HepG2 (cell line): Measurements from ENCODE around the gene TENT5A. TPM values are rescaled to one million over a fixed set of nuclear protein-coding genes. Genes with fewer than 3 reads are reported as not detected.
A peak's percentile ranks its signal among the peaks of the same experiment; 100 is the strongest.

Experiments
- FLYWCH1 ChIP-seq: sonication (generic); formaldehyde crosslinking; IDR thresholded peaks from 2 replicates; pipeline ENCODE4 v1.8.1; 2023; ENCODE audit warnings: mild to moderate bottlenecking, missing genetic modification reagents
- PCBP2 ChIP-seq: fragments of 200-400 bp; formaldehyde crosslinking; optimal IDR thresholded peaks from 2 replicates; pipeline ENCODE3; 2018; ENCODE audit warnings: low read length, low read depth; ENCODE audit not compliant: poor library complexity, severe bottlenecking
- RFXAP ChIP-seq: sonication (generic); formaldehyde crosslinking; IDR thresholded peaks from 2 replicates; pipeline ENCODE4 v1.4.0; 2020; ENCODE audit warnings: missing genetic modification reagents, borderline replicate concordance
- ZFP36L2 ChIP-seq: sonication (generic); formaldehyde crosslinking; IDR thresholded peaks from 2 replicates; pipeline ENCODE4 v1.4.0; 2020; ENCODE audit warnings: missing genetic modification reagents
- ZFYVE20 ChIP-seq: sonication (generic); formaldehyde crosslinking; IDR thresholded peaks from 2 replicates; pipeline ENCODE4 v1.8.0; 2023; ENCODE audit warnings: low read depth, mild to moderate bottlenecking, moderate library complexity, missing genetic modification reagents, borderline replicate concordance
- ZNF20 ChIP-seq: sonication (generic); formaldehyde crosslinking; IDR thresholded peaks from 2 replicates; pipeline ENCODE4 v1.4.0; 2020; ENCODE audit warnings: mild to moderate bottlenecking, moderate library complexity, missing genetic modification reagents
- ZNF224 ChIP-seq: sonication (generic); formaldehyde crosslinking; IDR thresholded peaks from 2 replicates; pipeline ENCODE4 v1.5.0; 2020; ENCODE audit warnings: mild to moderate bottlenecking, missing genetic modification reagents
- ZNF563 ChIP-seq: sonication (generic); formaldehyde crosslinking; IDR thresholded peaks from 2 replicates; pipeline ENCODE4 v1.8.0; 2022; ENCODE audit warnings: mild to moderate bottlenecking, moderate library complexity, missing genetic modification reagents
- ZNF572 ChIP-seq: sonication (generic); formaldehyde crosslinking; IDR thresholded peaks from 2 replicates; pipeline ENCODE4 v1.5.1; 2020; ENCODE audit warnings: mild to moderate bottlenecking, missing genetic modification reagents
- ZNF737 ChIP-seq: sonication (generic); formaldehyde crosslinking; IDR thresholded peaks from 2 replicates; pipeline ENCODE4 v1.5.0; 2020; ENCODE audit warnings: missing genetic modification reagents, mild to moderate bottlenecking, borderline replicate concordance
- polyA plus RNA-seq, 8 experiments: library from polyadenylated mRNA; depleted of rRNA in 3 of 8; stranded (reverse) in 7 of 8; unstranded in 1 of 8; fragments of >200 nt; fragmentation: Illumina TruSeq in 4 of 8; extraction: Trizol in 4 of 8; gene quantifications; 2 replicates each; pipeline versions ENCODE4 v1.2.1 to v1.2.3, GENCODE V29; 2011 to 2016; ENCODE audit warnings: low read depth in 4 of 8, missing spikeins in 1 of 8, mixed read lengths in 1 of 8; ENCODE audit not compliant: insufficient read depth in 1 of 8
- total RNA-seq, 5 experiments: library from RNA; depleted of rRNA; stranded (reverse); fragments of >200 nt; fragmentation: Illumina TruSeq; extraction: Trizol; gene quantifications; 2 replicates each; pipeline ENCODE4 v1.2.3, GENCODE V29; 2016; ENCODE audit warnings: low read depth in 1 of 5
- TF ChIP-seq, protein P1 (sequence below): sonication (generic); formaldehyde crosslinking; conservative IDR thresholded peaks from 2 replicates; pipeline ENCODE4 v1.8.1; 2023; ENCODE audit warnings: missing genetic modification reagents
- TF ChIP-seq, protein P2 (sequence below): sonication (generic); formaldehyde crosslinking; IDR thresholded peaks from 2 replicates; pipeline ENCODE4 v1.5.0; 2020; ENCODE audit warnings: missing genetic modification reagents
- TF ChIP-seq, protein P3 (sequence below): sonication (generic); formaldehyde crosslinking; IDR thresholded peaks from 2 replicates; pipeline ENCODE4 v1.5.0; 2020; ENCODE audit warnings: missing genetic modification reagents
- TF ChIP-seq, protein P4 (sequence below): conservative IDR thresholded peaks from 2 replicates; pipeline ENCODE4 v1.6.1; 2018; ENCODE audit warnings: missing genetic modification reagents
- TF ChIP-seq, protein P5 (sequence below): sonication (generic); formaldehyde crosslinking; IDR thresholded peaks from 2 replicates; pipeline ENCODE4 v1.4.0; 2020; ENCODE audit warnings: mild to moderate bottlenecking, missing genetic modification reagents
- TF ChIP-seq, protein P6 (sequence below): sonication (generic); formaldehyde crosslinking; IDR thresholded peaks from 2 replicates; pipeline ENCODE4 v1.5.0; 2020; ENCODE audit warnings: missing genetic modification reagents
- TF ChIP-seq, protein P7 (sequence below): sonication (generic); formaldehyde crosslinking; IDR thresholded peaks from 2 replicates; pipeline ENCODE4 v1.8.0; 2022; ENCODE audit warnings: mild to moderate bottlenecking, missing genetic modification reagents; ENCODE audit not compliant: insufficient replicate concordance
- TF ChIP-seq, protein P8 (sequence below): sonication (generic); formaldehyde crosslinking; IDR thresholded peaks from 2 replicates; pipeline ENCODE4 v1.4.0; 2020; ENCODE audit warnings: mild to moderate bottlenecking, missing genetic modification reagents

Gene TENT5A
- total and polyA plus RNA-seq, 2 of the 13 experiments (the other 11 are each of a cell fraction or from before 2014, with no cell fraction given): 8.0 to 13.8 TPM

DNA sequence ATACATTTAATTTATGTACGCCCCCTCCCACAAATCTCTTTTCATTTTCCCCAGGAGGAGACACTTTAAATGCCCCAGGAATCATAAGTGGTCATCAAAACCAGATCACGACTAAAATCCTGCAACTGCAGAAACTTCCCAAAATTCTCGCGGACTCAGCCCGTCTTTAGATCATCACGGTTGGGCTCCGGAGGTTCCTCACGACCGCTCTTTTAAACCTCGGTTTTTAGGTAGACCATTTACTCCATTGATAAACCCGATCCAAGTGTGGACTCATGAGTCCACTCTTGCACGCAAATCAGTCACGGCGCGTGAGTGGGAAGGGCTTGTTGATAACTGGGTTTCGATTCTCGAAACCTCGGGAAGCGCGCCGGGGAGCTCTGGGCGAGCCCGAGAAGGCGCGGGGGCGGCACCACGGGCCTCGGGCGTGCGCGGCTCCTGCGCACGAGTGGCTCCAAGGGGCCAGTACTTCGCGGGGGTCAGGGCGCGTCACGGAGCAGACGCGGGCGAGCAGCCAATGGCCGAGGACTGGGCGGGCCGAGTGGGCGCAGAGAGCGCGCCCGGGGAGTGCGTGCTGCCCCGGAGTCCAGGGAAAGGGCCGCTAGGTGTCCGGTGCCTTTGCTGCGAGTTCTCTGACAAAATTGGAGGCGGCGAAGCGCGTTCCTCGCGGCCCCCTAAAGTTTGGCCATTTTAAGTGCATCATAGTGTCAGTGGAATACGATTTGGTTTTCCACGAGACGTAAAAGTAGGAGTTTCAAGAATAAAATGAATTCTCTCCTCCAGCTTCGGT lies 635 bp upstream of the TENT5A start (continued):
- TF ChIP-seq ZNF224 (CRISPR knock-in tag) (peak; percentile 83; the same call in 1 of the 2 replicates), ZNF572 (CRISPR knock-in tag) (no peak), FLYWCH1 (CRISPR knock-in tag) (peak; percentile 78; the same call in 1 of the 2 replicates), ZFYVE20 (peak; percentile 55; the same call in 1 of the 2 replicates), RFXAP (peak; percentile 89), ZFP36L2 (CRISPR knock-in tag) (no peak), ZNF737 (CRISPR knock-in tag) (no peak), PCBP2 (no peak), ZNF563 (peak; percentile 89), ZNF20 (no peak)
- TF ChIP-seq, protein P1, sequence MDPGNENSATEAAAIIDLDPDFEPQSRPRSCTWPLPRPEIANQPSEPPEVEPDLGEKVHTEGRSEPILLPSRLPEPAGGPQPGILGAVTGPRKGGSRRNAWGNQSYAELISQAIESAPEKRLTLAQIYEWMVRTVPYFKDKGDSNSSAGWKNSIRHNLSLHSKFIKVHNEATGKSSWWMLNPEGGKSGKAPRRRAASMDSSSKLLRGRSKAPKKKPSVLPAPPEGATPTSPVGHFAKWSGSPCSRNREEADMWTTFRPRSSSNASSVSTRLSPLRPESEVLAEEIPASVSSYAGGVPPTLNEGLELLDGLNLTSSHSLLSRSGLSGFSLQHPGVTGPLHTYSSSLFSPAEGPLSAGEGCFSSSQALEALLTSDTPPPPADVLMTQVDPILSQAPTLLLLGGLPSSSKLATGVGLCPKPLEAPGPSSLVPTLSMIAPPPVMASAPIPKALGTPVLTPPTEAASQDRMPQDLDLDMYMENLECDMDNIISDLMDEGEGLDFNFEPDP: 0 out of 2 replicates have a peak, but pooled peaks have one; percentile 17
- TF ChIP-seq, protein P2, sequence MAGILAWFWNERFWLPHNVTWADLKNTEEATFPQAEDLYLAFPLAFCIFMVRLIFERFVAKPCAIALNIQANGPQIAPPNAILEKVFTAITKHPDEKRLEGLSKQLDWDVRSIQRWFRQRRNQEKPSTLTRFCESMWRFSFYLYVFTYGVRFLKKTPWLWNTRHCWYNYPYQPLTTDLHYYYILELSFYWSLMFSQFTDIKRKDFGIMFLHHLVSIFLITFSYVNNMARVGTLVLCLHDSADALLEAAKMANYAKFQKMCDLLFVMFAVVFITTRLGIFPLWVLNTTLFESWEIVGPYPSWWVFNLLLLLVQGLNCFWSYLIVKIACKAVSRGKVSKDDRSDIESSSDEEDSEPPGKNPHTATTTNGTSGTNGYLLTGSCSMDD (CRISPR knock-in tag): 0 out of 2 replicates have a peak, but pooled peaks have one; percentile 27
- TF ChIP-seq, protein P3, sequence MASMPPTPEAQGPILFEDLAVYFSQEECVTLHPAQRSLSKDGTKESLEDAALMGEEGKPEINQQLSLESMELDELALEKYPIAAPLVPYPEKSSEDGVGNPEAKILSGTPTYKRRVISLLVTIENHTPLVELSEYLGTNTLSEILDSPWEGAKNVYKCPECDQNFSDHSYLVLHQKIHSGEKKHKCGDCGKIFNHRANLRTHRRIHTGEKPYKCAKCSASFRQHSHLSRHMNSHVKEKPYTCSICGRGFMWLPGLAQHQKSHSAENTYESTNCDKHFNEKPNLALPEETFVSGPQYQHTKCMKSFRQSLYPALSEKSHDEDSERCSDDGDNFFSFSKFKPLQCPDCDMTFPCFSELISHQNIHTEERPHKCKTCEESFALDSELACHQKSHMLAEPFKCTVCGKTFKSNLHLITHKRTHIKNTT (CRISPR knock-in tag): no peak
- TF ChIP-seq, protein P4, sequence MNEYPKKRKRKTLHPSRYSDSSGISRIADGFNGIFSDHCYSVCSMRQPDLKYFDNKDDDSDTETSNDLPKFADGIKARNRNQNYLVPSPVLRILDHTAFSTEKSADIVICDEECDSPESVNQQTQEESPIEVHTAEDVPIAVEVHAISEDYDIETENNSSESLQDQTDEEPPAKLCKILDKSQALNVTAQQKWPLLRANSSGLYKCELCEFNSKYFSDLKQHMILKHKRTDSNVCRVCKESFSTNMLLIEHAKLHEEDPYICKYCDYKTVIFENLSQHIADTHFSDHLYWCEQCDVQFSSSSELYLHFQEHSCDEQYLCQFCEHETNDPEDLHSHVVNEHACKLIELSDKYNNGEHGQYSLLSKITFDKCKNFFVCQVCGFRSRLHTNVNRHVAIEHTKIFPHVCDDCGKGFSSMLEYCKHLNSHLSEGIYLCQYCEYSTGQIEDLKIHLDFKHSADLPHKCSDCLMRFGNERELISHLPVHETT: no peak
- TF ChIP-seq, protein P5, sequence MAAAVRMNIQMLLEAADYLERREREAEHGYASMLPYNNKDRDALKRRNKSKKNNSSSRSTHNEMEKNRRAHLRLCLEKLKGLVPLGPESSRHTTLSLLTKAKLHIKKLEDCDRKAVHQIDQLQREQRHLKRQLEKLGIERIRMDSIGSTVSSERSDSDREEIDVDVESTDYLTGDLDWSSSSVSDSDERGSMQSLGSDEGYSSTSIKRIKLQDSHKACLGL (CRISPR knock-in tag): peak; percentile 76
- TF ChIP-seq, protein P6, sequence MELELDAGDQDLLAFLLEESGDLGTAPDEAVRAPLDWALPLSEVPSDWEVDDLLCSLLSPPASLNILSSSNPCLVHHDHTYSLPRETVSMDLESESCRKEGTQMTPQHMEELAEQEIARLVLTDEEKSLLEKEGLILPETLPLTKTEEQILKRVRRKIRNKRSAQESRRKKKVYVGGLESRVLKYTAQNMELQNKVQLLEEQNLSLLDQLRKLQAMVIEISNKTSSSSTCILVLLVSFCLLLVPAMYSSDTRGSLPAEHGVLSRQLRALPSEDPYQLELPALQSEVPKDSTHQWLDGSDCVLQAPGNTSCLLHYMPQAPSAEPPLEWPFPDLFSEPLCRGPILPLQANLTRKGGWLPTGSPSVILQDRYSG (CRISPR knock-in tag): peak; percentile 74
- TF ChIP-seq, protein P7, sequence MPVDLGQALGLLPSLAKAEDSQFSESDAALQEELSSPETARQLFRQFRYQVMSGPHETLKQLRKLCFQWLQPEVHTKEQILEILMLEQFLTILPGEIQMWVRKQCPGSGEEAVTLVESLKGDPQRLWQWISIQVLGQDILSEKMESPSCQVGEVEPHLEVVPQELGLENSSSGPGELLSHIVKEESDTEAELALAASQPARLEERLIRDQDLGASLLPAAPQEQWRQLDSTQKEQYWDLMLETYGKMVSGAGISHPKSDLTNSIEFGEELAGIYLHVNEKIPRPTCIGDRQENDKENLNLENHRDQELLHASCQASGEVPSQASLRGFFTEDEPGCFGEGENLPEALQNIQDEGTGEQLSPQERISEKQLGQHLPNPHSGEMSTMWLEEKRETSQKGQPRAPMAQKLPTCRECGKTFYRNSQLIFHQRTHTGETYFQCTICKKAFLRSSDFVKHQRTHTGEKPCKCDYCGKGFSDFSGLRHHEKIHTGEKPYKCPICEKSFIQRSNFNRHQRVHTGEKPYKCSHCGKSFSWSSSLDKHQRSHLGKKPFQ (CRISPR knock-in tag): peak; percentile 31
- TF ChIP-seq, protein P8, sequence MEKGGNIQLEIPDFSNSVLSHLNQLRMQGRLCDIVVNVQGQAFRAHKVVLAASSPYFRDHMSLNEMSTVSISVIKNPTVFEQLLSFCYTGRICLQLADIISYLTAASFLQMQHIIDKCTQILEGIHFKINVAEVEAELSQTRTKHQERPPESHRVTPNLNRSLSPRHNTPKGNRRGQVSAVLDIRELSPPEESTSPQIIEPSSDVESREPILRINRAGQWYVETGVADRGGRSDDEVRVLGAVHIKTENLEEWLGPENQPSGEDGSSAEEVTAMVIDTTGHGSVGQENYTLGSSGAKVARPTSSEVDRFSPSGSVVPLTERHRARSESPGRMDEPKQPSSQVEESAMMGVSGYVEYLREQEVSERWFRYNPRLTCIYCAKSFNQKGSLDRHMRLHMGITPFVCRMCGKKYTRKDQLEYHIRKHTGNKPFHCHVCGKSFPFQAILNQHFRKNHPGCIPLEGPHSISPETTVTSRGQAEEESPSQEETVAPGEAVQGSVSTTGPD (CRISPR knock-in tag): no peak
